ENCODE measurements around the gene XYLT1. TPM values are rescaled to one million over a fixed set of nuclear protein-coding genes. Genes with fewer than 3 reads are reported as not detected.
"Not testable (repeated sequence)": the region's sequence is repeated elsewhere in the genome, so short reads cannot be mapped to it uniquely, and the experiment has no call there.

Gene XYLT1
- total RNA-seq, 2 donors from 2014 or later = 24.2 to 28.6 TPM

DNA sequence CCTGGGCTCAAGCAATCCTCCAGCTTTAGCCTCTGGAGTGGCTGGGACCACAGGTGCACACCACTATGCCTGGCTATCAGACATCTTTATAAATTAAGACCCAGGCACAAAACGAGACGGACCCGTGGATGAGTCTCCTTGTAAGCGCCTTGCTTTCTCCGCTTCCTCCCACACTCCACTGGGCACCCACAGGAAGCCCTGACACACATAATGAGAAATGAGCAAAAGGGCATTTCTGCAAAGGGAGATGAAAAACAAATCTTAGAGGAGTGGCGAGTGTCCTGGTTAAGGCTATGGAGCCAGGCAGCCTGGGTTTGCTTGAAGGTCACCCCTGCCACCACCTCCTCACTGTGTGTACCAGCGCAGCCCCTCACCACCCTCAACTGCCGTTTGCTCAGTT lies 56.3 kb downstream of the XYLT1 start:
- no peak for DNase-seq
- intact Hi-C loops (cut with DNase I, micrococcal nuclease) = no loop called here

DNA sequence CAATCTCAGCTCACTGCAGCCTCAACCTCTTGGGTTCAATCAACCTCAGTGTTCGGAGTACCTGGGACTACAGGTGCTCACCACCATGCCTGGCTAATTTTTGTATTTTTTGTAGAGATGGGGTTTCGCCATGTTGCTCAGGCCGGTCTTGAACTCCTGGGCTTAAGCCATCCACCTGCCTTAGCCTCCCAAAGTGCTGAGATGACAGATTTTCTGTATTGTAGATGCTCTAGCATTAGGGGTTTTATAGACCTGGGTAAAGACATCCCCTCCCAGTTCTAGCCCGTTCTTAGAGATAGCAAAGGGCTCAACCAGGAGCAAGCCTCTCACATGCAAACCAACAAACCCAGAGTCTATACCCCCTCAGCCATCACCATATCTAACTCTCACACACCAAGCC lies 57.3 kb downstream of the XYLT1 start:
- intact Hi-C loops (cut with DNase I, micrococcal nuclease) = no loop called here
- ATAC-seq = no peak
- DNase-seq = no peak

More for the DNA sequence above, 56.3 kb downstream of the XYLT1 start:
- no peak for ATAC-seq

DNA sequence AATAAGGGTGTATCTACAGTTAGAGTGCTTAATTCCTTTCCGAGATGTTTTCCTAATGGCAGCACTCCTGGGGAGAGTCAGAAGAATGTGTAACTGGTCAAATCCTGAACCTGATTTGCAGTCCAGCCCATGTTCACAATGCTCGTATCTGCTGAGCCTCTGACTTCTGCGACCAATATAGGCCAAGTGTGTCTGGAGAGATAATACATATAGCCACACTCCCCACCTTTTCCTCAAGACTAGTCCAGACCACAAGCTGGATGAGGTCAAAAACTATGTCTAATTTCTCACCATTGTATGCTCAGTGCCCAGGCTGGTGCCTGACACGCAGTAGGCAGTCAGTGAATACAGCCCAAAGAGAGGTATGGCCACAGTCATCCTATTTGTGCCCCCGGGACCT lies 58.0 kb downstream of the XYLT1 start:
- intact Hi-C loops (cut with DNase I, micrococcal nuclease) = no loop called here
- ATAC-seq (no peak), DNase-seq (no peak)

GRCh38 chr16:17412221-17412620 lies 58.5 kb downstream of the XYLT1 start:
- no peak for ATAC-seq
- no peak for DNase-seq
- intact Hi-C loops (cut with DNase I, micrococcal nuclease) = no loop called here

DNA sequence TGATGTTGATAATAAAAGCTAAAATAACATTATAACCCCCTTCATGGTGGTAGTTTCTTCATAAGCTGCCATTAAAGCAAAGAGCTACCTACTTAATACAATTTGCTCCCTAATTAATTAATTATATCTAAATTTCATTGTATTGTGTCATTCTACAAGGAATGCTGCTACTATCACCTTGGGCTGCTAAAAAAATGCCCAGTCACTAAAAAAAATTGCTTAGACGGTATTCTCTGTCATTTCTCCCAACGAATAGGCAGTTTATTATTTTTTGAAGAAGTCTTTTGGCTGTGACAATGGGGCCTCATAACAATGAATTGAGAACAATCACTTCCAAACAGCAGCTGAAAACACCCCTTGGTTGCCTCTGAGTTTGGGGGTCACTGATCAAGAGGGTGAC lies 59.5 kb downstream of the XYLT1 start:
- intact Hi-C loops (cut with DNase I, micrococcal nuclease) = no loop called here
- no peak for DNase-seq
- no peak for ATAC-seq

GRCh38 chr16:17410316-17410715 lies 60.4 kb downstream of the XYLT1 start:
- intact Hi-C loops (cut with DNase I, micrococcal nuclease); ATAC-seq; DNase-seq: not testable (repeated sequence)

DNA sequence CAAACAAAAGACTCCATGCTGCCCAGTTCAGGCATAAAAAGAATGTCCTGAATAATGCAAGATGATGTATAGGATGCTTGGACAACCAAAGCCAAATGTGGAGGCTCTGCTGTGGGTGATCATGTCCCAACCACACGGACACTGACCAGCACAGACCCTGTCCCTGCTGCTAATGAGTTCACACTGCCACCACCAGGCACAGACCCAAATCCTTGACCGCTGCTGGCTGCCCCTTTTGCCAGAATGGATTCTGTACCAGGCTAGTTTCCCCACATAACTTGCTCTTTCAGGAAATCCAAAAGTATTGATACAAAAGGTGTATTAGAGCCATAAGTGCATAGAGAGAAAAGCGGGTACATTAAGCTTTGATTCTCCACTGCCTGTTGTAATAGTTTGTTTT lies 60.9 kb downstream of the XYLT1 start:
- ATAC-seq (no peak), DNase-seq (no peak)
- intact Hi-C loops (cut with DNase I, micrococcal nuclease) = no loop called here

DNA sequence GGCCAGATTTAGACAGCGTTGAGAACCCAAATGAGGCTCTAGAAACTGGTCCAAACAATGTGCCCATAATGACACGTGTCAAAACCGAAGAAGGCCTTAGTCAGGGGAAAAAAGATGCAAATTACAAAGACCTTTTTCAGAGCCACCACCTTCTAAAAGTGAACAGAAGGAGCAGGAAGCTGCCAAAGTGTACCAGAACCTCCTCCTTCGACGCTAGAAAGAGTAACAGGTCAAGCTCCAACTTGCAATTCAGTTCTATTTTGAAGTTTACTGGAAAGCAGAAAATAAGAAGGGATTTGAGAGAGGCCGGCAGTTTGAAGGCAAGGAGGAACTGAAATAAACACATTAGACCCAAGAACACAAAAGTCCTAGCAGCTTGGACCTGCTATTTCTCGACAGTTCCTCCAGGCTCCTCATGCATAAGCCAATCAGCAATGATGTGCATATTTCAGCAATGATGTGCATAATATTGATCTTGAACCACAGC lies 61.8 kb downstream of the XYLT1 start:
- intact Hi-C loops (cut with DNase I, micrococcal nuclease) = no loop called here
- ATAC-seq (no peak), DNase-seq (no peak)

GRCh38 chr16:17408296-17408695 lies 62.5 kb downstream of the XYLT1 start:
- DNase-seq (no peak), ATAC-seq (no peak)
- intact Hi-C loops (cut with DNase I, micrococcal nuclease) = no loop called here

DNA sequence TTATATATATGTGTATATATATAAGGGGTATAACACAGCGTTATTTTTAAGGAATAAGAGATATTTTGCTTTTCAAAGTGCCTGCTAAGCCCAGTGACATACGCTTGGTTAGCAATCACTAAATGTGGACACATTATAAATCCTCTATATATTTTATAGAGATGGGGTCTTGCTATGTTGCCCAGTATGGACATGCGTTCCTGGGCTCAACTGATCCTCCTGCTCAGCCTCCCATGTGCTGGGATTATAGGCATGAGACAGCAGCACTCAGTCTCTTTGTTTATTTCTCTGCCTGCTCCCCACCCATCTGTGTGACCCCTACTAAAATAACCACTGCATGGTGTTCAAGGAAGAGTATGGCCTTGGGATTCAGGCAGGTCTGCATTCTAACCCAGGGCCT lies 63.4 kb downstream of the XYLT1 start:
- no peak for DNase-seq
- intact Hi-C loops (cut with DNase I, micrococcal nuclease) = no loop called here
- ATAC-seq = no peak

GRCh38 chr16:17404941-17405689 lies 65.6 kb downstream of the XYLT1 start:
- ATAC-seq (no peak), DNase-seq (peak in 1 of 2 donors; percentile 72)
- intact Hi-C loops (cut with DNase I, micrococcal nuclease) = no loop called here

DNA sequence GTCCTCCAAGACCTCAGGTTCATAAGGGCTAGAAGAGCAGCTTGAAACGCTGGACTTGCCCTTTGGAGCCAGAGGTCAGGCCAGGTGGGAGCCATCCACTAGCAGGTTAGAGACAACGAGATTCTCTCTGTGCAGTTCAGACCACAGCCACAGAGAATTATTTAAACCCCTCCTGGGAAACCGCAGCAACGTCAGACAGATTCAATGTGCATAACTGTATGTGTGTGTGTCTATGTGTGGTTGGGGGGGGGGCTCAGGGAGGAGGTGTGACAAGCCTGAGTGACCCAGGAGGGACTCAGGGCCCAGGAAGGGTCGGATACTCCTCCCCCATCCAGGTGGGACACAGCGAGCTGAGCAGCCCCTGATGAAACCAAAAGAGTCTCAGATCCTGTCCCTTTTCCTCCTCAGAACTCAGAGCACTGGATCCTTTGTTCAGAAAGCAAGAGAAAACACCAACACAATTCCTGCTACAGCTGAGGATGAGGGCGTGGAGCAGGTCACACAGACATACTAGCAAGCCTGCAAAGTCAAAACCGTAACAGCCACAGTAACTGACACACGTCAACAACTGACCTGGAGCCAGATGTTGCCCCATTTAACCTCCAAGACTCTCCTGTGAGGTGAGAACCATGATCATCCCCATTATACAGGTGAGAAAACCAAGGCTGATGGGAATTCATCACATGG lies 66.8 kb downstream of the XYLT1 start:
- intact Hi-C loops (cut with DNase I, micrococcal nuclease) = no loop called here
- no peak for ATAC-seq
- DNase-seq = no peak

- intact Hi-C loops (cut with DNase I, micrococcal nuclease) = no loop called here
- ATAC-seq (no peak), DNase-seq (peak in 1 of 2 donors; percentile 18)
Observed at GRCh38 chr16:17403156-17403809, 67.5 kb downstream of the XYLT1 start.

DNA sequence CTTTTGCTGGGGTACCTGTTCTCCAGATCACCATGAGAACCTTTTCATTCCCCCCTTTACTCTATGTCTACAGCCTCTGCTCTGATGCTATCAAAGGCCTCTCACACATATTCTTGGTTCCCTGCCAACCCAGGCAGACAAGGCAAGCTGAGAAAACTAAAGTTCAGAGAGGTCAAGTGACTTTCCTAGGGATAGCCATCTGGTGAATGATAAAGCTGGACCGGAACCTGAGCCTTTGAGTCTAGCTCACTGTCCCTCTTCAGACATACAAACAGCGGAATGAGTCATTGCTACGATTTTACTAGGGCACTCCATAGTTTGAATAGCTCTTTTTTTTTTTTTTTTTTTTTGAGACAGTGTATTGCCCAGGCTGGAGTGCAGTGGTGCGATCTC lies 73.3 kb downstream of the XYLT1 start:
- peak; percentile 47 to 73 for DNase-seq
- intact Hi-C loops (cut with DNase I, micrococcal nuclease) = no loop called here

GRCh38 chr16:17396762-17397498 lies 73.8 kb downstream of the XYLT1 start:
- peak; percentile 80 for ATAC-seq
- DNase-seq = peak; percentile 43 to 67
- intact Hi-C loops (cut with DNase I, micrococcal nuclease) = no loop called here

More for the DNA sequence above, 73.3 kb downstream of the XYLT1 start:
- ATAC-seq = peak; percentile 77

GRCh38 chr16:17395849-17396480 lies 74.8 kb downstream of the XYLT1 start:
- intact Hi-C loops (cut with DNase I, micrococcal nuclease) = no loop called here
- DNase-seq = peak; percentile 14 to 64
- ATAC-seq = peak; percentile 61

DNA sequence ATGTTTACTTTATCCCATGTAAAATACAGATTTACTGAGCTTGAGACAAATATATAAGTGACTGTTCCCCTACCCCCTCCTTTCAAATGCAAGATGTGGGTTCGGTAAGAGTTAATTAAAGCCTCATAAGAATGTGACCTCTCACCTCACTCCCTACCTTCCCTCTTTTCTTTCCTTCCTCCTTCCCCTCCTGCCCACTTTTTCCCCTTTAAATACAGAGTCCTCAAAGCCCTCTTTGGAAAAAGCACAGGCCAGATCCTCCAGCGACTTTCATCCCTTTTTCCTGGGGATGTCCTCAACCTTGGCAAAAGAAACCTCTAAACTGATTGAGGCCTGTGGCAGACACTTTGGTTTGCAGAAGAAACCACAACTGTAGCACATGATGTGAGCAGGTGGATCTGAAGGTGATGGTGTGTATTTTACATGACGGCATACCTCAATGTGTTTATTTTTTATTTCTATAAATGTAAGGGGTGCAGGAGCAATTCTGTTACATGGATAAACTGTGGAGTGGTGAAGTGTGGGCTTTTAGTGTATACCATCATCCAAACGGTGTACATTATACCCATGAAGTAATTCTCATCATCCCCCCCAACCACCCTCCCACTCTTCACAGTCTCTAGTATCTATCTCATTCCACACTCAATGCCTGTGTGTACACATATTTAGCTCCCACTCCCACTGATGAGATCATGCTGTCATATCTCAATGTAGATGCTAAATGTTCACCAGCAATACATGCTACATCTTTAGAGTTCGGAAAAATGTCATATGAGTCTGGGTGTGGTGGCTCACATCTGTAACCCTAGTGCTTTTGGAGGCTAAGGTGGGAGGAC lies 77.7 kb downstream of the XYLT1 start:
- intact Hi-C loops (cut with DNase I, micrococcal nuclease) = no loop called here
- no peak for DNase-seq
- ATAC-seq = no peak

All from left colon (tissue), 2 donors.